ENCODE measurements around the gene MBD4.
A peak's percentile ranks its signal among the peaks of the same experiment; 100 is the strongest.
"Not testable (repeated sequence)": the region's sequence is repeated elsewhere in the genome, so short reads cannot be mapped to it uniquely, and the experiment has no call there.

MBD4 gene

DNA sequence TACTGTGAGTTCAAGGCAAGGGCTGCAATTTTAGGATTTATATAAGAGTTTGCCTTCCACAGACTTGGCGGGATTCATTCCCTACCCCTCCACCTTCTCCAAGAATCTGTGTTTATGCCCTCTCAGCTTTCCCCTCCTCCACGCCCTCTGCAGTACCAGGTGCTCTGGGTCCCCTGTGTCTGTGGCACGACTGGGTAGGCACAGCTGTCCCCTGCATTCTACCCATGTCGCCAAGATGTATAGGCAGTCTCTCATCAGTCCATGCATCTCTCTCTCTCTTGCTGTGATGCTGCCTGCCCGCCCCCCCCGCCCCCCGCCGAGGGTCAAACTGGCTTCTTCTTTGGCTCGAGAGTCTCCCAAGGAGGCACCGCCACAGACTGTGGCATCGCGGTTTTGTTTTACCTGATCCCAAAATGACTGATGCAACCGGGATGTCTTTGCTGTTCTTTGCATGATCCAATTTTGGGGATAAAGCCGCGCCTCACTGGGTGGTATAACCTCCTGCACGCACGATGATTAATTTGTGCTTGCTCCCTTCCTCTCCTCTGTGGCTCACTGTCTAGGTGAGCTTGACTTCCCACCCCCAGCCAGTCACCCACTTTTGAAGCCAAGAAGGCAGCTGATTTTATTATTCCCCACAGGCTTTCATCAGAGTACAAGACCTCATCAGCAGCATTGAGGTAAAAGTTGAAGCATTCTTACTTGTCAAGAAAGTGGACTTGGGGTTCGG is 55.0 kb downstream of the MBD4 start:
- Histone ChIP-seq H4K8ac (ENCODE audit: low read depth, low read length) (no peak overlapping the region), H2BK120ac (ENCODE audit: insufficient read depth, low read length, poor library complexity) (no peak overlapping the region), H4K12ac (ENCODE audit: low read depth, low read length) (no peak overlapping the region), H3K23ac (ENCODE audit: low read length) (no peak overlapping the region), H3K4me3 (ENCODE audit: low read depth, low read length) (no peak overlapping the region), H3K4me2 (ENCODE audit: low read length) (no peak overlapping the region), H3K27me3 (ENCODE audit: insufficient read depth, low read length) (no peaks in the 10 kb centered on the region), H3K4ac (ENCODE audit: low read depth, low read length) (no peak overlapping the region), H3K18ac (ENCODE audit: low read length) (no peak overlapping the region), H3K9me3 (ENCODE audit: insufficient read depth, low read depth, low read length) (no peaks in the 10 kb centered on the region), H3K79me2 (ENCODE audit: control insufficient read depth, insufficient read depth, low read length, poor library complexity) (no peaks in the 10 kb centered on the region), H2BK5ac (ENCODE audit: low read depth, low read length, poor library complexity) (no peak overlapping the region), H2AK5ac (ENCODE audit: low read length) (no peak overlapping the region), H3K4me1 (ENCODE audit: control insufficient read depth in 1 of 2, insufficient read depth in 2 of 2, low read length in 2 of 2) (peaks cover 8 to 11% of the 10 kb centered on the region in 2 experiments), H4K91ac (ENCODE audit: low read depth, low read length) (no peak overlapping the region), H3K27ac (ENCODE audit: low read depth, low read length) (no peak overlapping the region), H3K14ac (ENCODE audit: low read length) (no peak overlapping the region), H3K79me1 (ENCODE audit: low read length) (peaks cover 4% of the 10 kb centered on the region), H3K9ac (ENCODE audit: low read length) (no peak overlapping the region), H2BK12ac (ENCODE audit: low read length) (no peak overlapping the region), H2AFZ (ENCODE audit: insufficient read depth, low read length, poor library complexity) (no peak overlapping the region), H3K36me3 (ENCODE audit: control insufficient read depth in 1 of 2, insufficient read depth in 2 of 2, low read length in 2 of 2) (peaks cover 7 to 22% of the 10 kb centered on the region in 2 experiments)
- no CpG with 5 or more reads among the region's 18 CpGs for WGBS (ENCODE audit: extremely low coverage, insufficient coverage, insufficient read length)
- no peak for DNase-seq

DNA sequence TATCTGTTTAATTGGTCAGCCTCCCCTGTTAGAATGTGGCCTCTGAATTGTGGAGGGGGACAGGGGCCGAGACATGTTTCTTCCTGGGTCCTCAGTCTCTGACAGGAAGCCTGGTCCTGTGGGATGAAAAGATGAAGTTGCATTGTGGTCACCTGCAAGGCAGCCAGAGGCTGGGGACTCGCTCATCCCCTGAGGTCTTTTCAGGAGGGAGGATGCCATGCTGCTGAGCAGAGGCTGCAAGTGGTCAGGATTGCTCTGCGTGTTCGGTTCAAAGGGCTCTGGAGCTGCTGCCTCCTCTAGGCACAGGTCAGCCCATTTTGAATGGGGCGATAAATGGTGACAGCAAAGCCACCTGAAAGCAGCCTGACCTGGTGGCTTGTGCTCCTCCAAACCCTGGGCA is 55.6 kb downstream of the MBD4 start:
- H3K36me3 ChIP-seq (ENCODE audit: control insufficient read depth in 1 of 2, insufficient read depth in 2 of 2, low read length in 2 of 2) = peaks cover 4 to 16% of the 10 kb centered on the region in 2 experiments
- H3K23ac ChIP-seq (ENCODE audit: low read length); H3K4me2 ChIP-seq (ENCODE audit: low read length); H3K18ac ChIP-seq (ENCODE audit: low read length); H2AFZ ChIP-seq (ENCODE audit: insufficient read depth, low read length, poor library complexity); H3K79me1 ChIP-seq (ENCODE audit: low read length); H4K8ac ChIP-seq (ENCODE audit: low read depth, low read length); H3K27ac ChIP-seq (ENCODE audit: low read depth, low read length); H4K91ac ChIP-seq (ENCODE audit: low read depth, low read length); H3K4me1 ChIP-seq (ENCODE audit: control insufficient read depth in 1 of 2, insufficient read depth in 2 of 2, low read length in 2 of 2); H2BK12ac ChIP-seq (ENCODE audit: low read length); H3K4ac ChIP-seq (ENCODE audit: low read depth, low read length); H3K9ac ChIP-seq (ENCODE audit: low read length); H2AK5ac ChIP-seq (ENCODE audit: low read length); H2BK120ac ChIP-seq (ENCODE audit: insufficient read depth, low read length, poor library complexity); H3K79me2 ChIP-seq (ENCODE audit: control insufficient read depth, insufficient read depth, low read length, poor library complexity); H4K12ac ChIP-seq (ENCODE audit: low read depth, low read length); H3K14ac ChIP-seq (ENCODE audit: low read length); H3K9me3 ChIP-seq (ENCODE audit: insufficient read depth, low read depth, low read length); DNase-seq; H3K4me3 ChIP-seq (ENCODE audit: low read depth, low read length); H3K27me3 ChIP-seq (ENCODE audit: insufficient read depth, low read length); H2BK5ac ChIP-seq (ENCODE audit: low read depth, low read length, poor library complexity): not testable (repeated sequence)
- WGBS (ENCODE audit: extremely low coverage, insufficient coverage, insufficient read length) = no CpG with 5 or more reads among the region's 5 CpGs

DNA sequence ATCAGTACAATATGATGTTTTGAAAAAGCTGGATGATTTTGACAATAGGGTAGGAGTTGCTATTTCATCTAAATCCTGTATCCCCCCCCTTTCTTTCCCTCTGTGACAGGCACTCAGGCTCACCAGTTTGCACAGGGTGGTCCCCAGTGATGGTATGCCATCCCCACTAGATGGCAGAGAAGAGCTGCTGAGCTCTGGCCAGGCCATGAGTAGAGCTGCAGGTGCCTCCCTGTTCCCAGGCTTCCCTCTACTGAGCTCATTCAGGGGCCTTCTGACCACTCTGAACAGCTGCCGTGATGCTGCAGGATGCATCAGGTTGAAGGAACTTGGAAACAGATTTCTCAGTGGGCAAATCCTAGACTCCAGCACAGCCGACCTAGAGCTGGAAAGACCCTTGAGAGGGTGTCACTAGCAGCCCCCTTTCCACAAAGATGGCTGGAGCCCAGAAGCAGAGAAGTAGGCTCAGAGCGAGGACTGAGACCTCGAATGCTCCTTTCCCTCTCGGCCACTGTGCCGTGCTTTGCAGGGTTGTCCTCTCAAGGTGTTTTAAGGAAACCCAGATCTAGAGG is 56.4 kb downstream of the MBD4 start:
- no peak overlapping the region for H3K4me3 ChIP-seq (ENCODE audit: low read depth, low read length)
- no peak overlapping the region for H3K4me2 ChIP-seq (ENCODE audit: low read length)
- H3K9ac ChIP-seq (ENCODE audit: low read length) = no peak overlapping the region
- no peak overlapping the region for H2AK5ac ChIP-seq (ENCODE audit: low read length)
- no peak overlapping the region for H4K8ac ChIP-seq (ENCODE audit: low read depth, low read length)
- H2AFZ ChIP-seq (ENCODE audit: insufficient read depth, low read length, poor library complexity) = no peak overlapping the region
- H3K9me3 ChIP-seq (ENCODE audit: insufficient read depth, low read depth, low read length) = peaks cover 2% of the 10 kb centered on the region
- H3K79me1 ChIP-seq (ENCODE audit: low read length) = no peaks in the 10 kb centered on the region
- no peaks in the 10 kb centered on the region for H3K79me2 ChIP-seq (ENCODE audit: control insufficient read depth, insufficient read depth, low read length, poor library complexity)
- no peak overlapping the region for H3K4ac ChIP-seq (ENCODE audit: low read depth, low read length)
- no peak overlapping the region for H2BK5ac ChIP-seq (ENCODE audit: low read depth, low read length, poor library complexity)
- no peak overlapping the region for H2BK12ac ChIP-seq (ENCODE audit: low read length)
- no peak overlapping the region for H3K14ac ChIP-seq (ENCODE audit: low read length)
- no peak overlapping the region for H3K27ac ChIP-seq (ENCODE audit: low read depth, low read length)
- H4K12ac ChIP-seq (ENCODE audit: low read depth, low read length) = no peak overlapping the region
- no peaks in the 10 kb centered on the region for H3K27me3 ChIP-seq (ENCODE audit: insufficient read depth, low read length)
- no peak overlapping the region for H2BK120ac ChIP-seq (ENCODE audit: insufficient read depth, low read length, poor library complexity)
- WGBS (ENCODE audit: extremely low coverage, insufficient coverage, insufficient read length) = no CpG with 5 or more reads among the region's 6 CpGs
- H3K18ac ChIP-seq (ENCODE audit: low read length) = no peak overlapping the region
- no peak overlapping the region for H4K91ac ChIP-seq (ENCODE audit: low read depth, low read length)
- peak; percentile 40 to 72 for DNase-seq
- peaks cover 4 to 15% of the 10 kb centered on the region in 2 experiments for H3K36me3 ChIP-seq (ENCODE audit: control insufficient read depth in 1 of 2, insufficient read depth in 2 of 2, low read length in 2 of 2)
- H3K23ac ChIP-seq (ENCODE audit: low read length) = no peak overlapping the region
- peaks cover 0 to 3% of the 10 kb centered on the region in 2 experiments for H3K4me1 ChIP-seq (ENCODE audit: control insufficient read depth in 1 of 2, insufficient read depth in 2 of 2, low read length in 2 of 2)

DNA sequence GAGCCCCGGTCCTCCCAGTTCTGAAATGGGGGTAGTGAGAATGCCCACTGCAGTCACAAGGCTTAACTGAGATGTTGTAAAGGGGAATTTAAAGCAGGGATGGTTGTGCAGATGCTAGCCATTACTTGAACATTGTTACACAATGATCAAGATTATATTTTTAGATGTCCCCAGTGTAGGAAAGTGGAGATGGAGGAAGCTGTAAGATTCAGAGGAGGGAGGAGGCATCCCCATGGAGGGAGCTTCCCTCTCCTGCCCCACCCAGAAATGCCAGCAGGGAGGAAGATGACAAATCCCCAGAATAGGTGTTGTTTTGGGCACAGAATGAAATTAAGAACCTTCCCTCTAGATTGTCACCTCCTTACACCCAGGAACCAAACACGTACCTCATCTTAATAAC is 57.4 kb downstream of the MBD4 start:
- Histone ChIP-seq H3K18ac (ENCODE audit: low read length) (no peak overlapping the region), H4K12ac (ENCODE audit: low read depth, low read length) (no peak overlapping the region), H3K79me1 (ENCODE audit: low read length) (no peaks in the 10 kb centered on the region), H3K14ac (ENCODE audit: low read length) (no peak overlapping the region), H3K4me1 (ENCODE audit: control insufficient read depth in 1 of 2, insufficient read depth in 2 of 2, low read length in 2 of 2) (no peaks in the 10 kb centered on the region), H3K4me2 (ENCODE audit: low read length) (no peak overlapping the region), H3K27me3 (ENCODE audit: insufficient read depth, low read length) (no peaks in the 10 kb centered on the region), H2BK12ac (ENCODE audit: low read length) (no peak overlapping the region), H2AFZ (ENCODE audit: insufficient read depth, low read length, poor library complexity) (no peak overlapping the region), H4K8ac (ENCODE audit: low read depth, low read length) (no peak overlapping the region), H2BK120ac (ENCODE audit: insufficient read depth, low read length, poor library complexity) (no peak overlapping the region), H2AK5ac (ENCODE audit: low read length) (no peak overlapping the region), H3K9me3 (ENCODE audit: insufficient read depth, low read depth, low read length) (peaks cover 7% of the 10 kb centered on the region), H3K79me2 (ENCODE audit: control insufficient read depth, insufficient read depth, low read length, poor library complexity) (no peaks in the 10 kb centered on the region), H3K27ac (ENCODE audit: low read depth, low read length) (no peak overlapping the region), H4K91ac (ENCODE audit: low read depth, low read length) (no peak overlapping the region), H3K9ac (ENCODE audit: low read length) (no peak overlapping the region), H2BK5ac (ENCODE audit: low read depth, low read length, poor library complexity) (no peak overlapping the region), H3K23ac (ENCODE audit: low read length) (no peak overlapping the region), H3K4ac (ENCODE audit: low read depth, low read length) (no peak overlapping the region), H3K4me3 (ENCODE audit: low read depth, low read length) (no peak overlapping the region), H3K36me3 (ENCODE audit: control insufficient read depth in 1 of 2, insufficient read depth in 2 of 2, low read length in 2 of 2) (peaks cover 2 to 6% of the 10 kb centered on the region in 2 experiments)
- WGBS (ENCODE audit: extremely low coverage, insufficient coverage, insufficient read length) = no CpG with 5 or more reads among the region's 2 CpGs
- no peak for DNase-seq

All from trophoblast cell (in vitro differentiated cells and primary cell).